PC-3 (cell line): ENCODE results near the gene GFY.
"Not testable (repeated sequence)": the region's sequence is repeated elsewhere in the genome, so short reads cannot be mapped to it uniquely, and the experiment has no call there.

Source experiments
- CTCF ChIP-seq: fragments of 300-600 bp; sonication (generic); conservative IDR thresholded peaks from 2 replicates; pipeline ENCODE4 v1.5.1; 2017; ENCODE audit warnings: antibody characterized with exemption, low read depth, mild to moderate bottlenecking, low read length
- EZH2 ChIP-seq: fragments of 300-600 bp; sonication (generic); IDR thresholded peaks from one replicate; pipeline ENCODE4 v1.6.1; 2017; ENCODE audit warnings: antibody characterized with exemption, mild to moderate bottlenecking, low read length; ENCODE audit not compliant: unreplicated experiment
- EZH2phosphoT487 ChIP-seq: fragments of 300-600 bp; sonication (generic); IDR thresholded peaks from 2 replicates; pipeline ENCODE4 v1.6.1; 2018; ENCODE audit warnings: mild to moderate bottlenecking, antibody characterized with exemption, low read length, borderline replicate concordance

- not testable (repeated sequence) for TF ChIP-seq CTCF, EZH2, EZH2phosphoT487
Measured at GRCh38 chr19:49461130-49461529, 35.9 kb downstream of the GFY start.
